Type B pancreatic cell (in vitro differentiated cells): ENCODE data around the gene RNF44. TPM values are rescaled to one million over a fixed set of nuclear protein-coding genes. Genes with fewer than 3 reads are reported as not detected.

Experiments used
- DNase-seq: peaks from one replicate; pipeline ENCODE4 v3.0.0; 2021; ENCODE audit warnings: mixed read lengths; ENCODE audit not compliant: unreplicated experiment; ENCODE audit errors: extremely low spot score
- H3K27ac Mint-ChIP-seq: 2 replicates; pipeline ENCODE4 v1.8.0; 2021; ENCODE audit warnings: mild to moderate bottlenecking, mixed read lengths
- H3K27me3 Mint-ChIP-seq: 2 replicates; pipeline ENCODE4 v1.8.0; 2021; ENCODE audit warnings: mixed read lengths
- H3K36me3 Mint-ChIP-seq: 2 replicates; pipeline ENCODE4 v1.8.0; 2021; ENCODE audit warnings: mixed read lengths
- H3K4me1 Mint-ChIP-seq: one replicate; pipeline ENCODE4 v1.8.0; 2021; ENCODE audit warnings: mixed read lengths; ENCODE audit not compliant: unreplicated experiment
- H3K4me3 Mint-ChIP-seq: 2 replicates; pipeline ENCODE4 v1.8.0; 2021; ENCODE audit warnings: mild to moderate bottlenecking, mixed read lengths
- H3K9me3 Mint-ChIP-seq: 2 replicates; pipeline ENCODE4 v1.8.0; 2021; ENCODE audit warnings: mixed read lengths
- total RNA-seq: library from RNA; stranded (reverse); gene quantifications from 2 replicates; pipeline ENCODE4 v1.2.1, GENCODE V29; 2021; ENCODE audit warnings: low replicate concordance
- TF ChIP-seq, protein P1 (sequence below): fragments of 200-600 bp; sonication (generic); conservative IDR thresholded peaks from 2 replicates; pipeline ENCODE4 v1.5.0; 2021; ENCODE audit warnings: antibody characterized with exemption, mild to moderate bottlenecking

Gene RNF44
- total RNA-seq, 1 donor from 2014 or later, result 103 TPM

DNA sequence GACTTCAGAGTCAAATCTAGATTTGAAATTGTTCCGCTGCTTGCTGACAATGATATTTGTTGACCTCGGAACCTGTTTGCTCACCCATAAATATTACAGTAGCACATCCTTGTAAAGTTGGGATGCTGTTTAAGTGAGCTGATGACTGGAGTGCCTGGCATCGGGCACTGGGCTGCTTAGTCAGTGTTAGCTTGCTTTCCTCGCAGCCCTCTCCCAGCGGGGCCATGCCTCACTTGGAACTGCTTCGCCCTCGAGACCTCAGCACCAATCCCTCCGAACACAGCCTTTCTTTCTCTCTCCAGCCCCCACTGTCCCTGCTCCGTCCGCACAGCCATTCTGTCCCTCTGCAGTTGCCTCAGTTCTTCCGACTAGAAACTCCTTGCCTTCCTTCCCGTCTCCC is 23.4 kb downstream of the RNF44 start:
- Mint-ChIP-seq H3K27me3 (no peaks in the 10 kb centered on the region), H3K27ac (no peak overlapping the region), H3K9me3 (no peaks in the 10 kb centered on the region), H3K4me1 (no peaks in the 10 kb centered on the region), H3K4me3 (no peak overlapping the region), H3K36me3 (peaks cover 7% of the 10 kb centered on the region)
- no peak for DNase-seq
- TF ChIP-seq, protein P1, sequence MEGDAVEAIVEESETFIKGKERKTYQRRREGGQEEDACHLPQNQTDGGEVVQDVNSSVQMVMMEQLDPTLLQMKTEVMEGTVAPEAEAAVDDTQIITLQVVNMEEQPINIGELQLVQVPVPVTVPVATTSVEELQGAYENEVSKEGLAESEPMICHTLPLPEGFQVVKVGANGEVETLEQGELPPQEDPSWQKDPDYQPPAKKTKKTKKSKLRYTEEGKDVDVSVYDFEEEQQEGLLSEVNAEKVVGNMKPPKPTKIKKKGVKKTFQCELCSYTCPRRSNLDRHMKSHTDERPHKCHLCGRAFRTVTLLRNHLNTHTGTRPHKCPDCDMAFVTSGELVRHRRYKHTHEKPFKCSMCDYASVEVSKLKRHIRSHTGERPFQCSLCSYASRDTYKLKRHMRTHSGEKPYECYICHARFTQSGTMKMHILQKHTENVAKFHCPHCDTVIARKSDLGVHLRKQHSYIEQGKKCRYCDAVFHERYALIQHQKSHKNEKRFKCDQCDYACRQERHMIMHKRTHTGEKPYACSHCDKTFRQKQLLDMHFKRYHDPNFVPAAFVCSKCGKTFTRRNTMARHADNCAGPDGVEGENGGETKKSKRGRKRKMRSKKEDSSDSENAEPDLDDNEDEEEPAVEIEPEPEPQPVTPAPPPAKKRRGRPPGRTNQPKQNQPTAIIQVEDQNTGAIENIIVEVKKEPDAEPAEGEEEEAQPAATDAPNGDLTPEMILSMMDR, result no peak

DNA sequence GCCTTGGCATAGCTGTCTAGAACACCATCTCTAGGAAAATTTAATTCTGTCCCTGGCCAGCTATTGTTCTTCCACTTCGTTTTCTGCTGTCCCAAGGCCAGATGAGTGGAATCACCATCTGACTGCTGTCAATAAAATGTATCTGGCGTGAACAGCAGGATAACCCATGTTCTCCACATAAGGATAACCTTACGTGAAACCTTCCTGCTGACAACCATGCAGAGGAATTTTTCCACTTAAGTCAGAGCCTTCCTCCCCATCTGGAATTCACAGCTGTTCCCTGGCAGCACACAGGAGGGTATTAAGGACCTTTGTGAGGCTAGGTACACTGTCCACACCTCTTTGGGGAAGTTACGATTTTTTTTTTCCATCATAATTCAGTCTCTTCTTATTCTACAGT is 28.6 kb downstream of the RNF44 start:
- Mint-ChIP-seq H3K27ac (no peak overlapping the region), H3K4me1 (no peaks in the 10 kb centered on the region), H3K36me3 (peaks cover 33% of the 10 kb centered on the region), H3K4me3 (no peak overlapping the region), H3K9me3 (no peaks in the 10 kb centered on the region), H3K27me3 (no peaks in the 10 kb centered on the region)
- no peak for DNase-seq
- TF ChIP-seq, protein P1, result no peak

DNA sequence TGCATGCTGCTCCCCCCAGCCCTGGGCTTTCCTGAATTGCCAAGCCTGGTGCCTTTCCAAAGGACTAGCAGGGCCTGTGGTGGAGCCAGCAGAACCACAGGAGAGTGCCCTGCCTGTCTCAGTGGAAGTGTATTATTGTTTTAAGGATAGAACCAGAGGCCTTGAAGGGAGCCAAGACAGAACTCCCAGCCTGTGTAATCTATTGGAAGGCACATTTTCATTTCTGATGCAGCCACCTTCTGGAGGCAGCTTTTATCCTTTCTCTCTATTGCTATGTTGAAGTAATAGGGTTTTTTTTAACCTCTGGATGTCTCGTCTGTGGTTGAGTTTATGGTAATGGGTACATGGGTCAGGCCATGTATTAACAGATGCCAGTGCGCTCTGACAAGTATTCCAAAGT is 29.3 kb downstream of the RNF44 start:
- TF ChIP-seq, protein P1, result no peak
- Mint-ChIP-seq H3K4me3 (no peak overlapping the region), H3K9me3 (no peaks in the 10 kb centered on the region), H3K27ac (no peak overlapping the region), H3K4me1 (no peaks in the 10 kb centered on the region), H3K27me3 (no peaks in the 10 kb centered on the region), H3K36me3 (peaks cover 35% of the 10 kb centered on the region)
- no peak for DNase-seq

DNA sequence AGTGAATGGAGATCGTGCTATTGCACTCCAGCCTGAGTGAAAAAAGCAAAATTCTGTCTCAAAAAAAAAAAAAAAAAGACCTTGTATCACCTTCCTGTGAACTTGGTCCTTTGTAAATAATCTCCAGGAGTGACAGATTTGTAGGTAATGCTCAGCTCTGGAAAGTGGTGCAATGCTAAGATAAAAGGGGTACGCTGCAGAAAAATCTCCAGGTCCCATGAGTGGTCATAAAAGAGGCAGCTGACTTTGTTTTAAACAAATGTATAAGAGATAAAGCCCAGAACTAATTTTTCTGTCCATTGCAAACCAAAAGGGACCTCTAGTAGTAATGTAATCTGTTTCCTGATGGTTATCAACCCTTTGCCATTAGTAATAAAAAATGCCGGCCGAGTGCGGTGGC is 33.7 kb downstream of the RNF44 start:
- H3K9me3 Mint-ChIP-seq, result no peaks in the 10 kb centered on the region
- no peaks in the 10 kb centered on the region for H3K4me1 Mint-ChIP-seq
- DNase-seq, result no peak
- TF ChIP-seq, protein P1, result no peak
- peaks cover 43% of the 10 kb centered on the region for H3K36me3 Mint-ChIP-seq
- no peaks in the 10 kb centered on the region for H3K27me3 Mint-ChIP-seq
- H3K4me3 Mint-ChIP-seq, result no peak overlapping the region
- no peak overlapping the region for H3K27ac Mint-ChIP-seq

DNA sequence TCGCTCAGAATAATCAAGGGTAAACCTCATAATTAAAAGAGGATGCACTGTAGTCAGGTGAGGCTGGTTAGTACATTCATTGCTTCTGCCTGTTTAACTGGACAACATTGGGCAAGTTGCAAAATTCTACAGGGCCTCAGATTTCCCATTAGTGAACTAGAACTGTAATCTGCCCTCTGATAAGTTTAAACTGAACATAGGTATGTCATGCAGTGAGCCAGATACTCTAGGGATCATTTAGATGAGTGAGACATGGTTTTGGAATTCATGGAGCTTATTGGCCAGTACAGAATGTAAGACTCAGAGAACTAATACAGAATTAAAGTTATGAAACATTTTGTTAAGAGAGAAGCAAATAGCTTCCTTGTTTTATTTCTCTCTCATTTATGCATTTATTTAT is 35.9 kb downstream of the RNF44 start:
- DNase-seq, result no peak
- Mint-ChIP-seq H3K9me3 (no peaks in the 10 kb centered on the region), H3K36me3 (peaks cover 40% of the 10 kb centered on the region), H3K27me3 (no peaks in the 10 kb centered on the region), H3K27ac (no peak overlapping the region), H3K4me1 (no peaks in the 10 kb centered on the region), H3K4me3 (no peak overlapping the region)
- TF ChIP-seq, protein P1, result no peak

DNA sequence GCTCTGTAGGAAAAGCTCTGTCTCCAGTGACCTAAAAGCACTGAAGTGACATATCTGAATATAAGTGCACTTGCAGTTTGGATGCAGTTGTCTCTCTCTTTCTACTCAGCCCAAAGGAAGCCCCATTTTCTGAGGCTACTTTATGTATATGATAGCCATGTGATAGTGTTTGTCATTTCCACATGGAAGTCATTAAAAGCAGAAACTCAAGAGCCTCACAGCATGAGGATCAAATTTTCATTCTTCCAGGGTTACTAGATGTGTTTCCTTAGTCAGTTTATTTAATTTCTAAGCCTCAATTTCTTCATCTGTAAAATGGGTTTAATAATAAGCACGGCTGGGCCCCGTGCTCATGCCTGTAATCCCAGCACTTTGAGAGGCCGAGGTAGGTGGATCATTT is 36.7 kb downstream of the RNF44 start:
- Mint-ChIP-seq H3K27me3 (no peaks in the 10 kb centered on the region), H3K4me3 (no peak overlapping the region), H3K9me3 (no peaks in the 10 kb centered on the region), H3K27ac (no peak overlapping the region), H3K36me3 (peaks cover 44% of the 10 kb centered on the region), H3K4me1 (no peaks in the 10 kb centered on the region)
- DNase-seq, result no peak
- TF ChIP-seq, protein P1, result no peak
